Panc1 (cell line): ENCODE results near the gene MON1B.

ENCODE experiments used
- CTCF ChIP-seq: fragments of 450-650 bp; IDR thresholded peaks from 2 replicates; pipeline ENCODE4 v1.5.1; 2017; ENCODE audit warnings: mild to moderate bottlenecking
- POLR2AphosphoS5 ChIP-seq: IDR thresholded peaks from 2 replicates; pipeline ENCODE4 v1.6.1; 2012; ENCODE audit warnings: mild to moderate bottlenecking, low read depth, low read length, moderate library complexity
- TCF7L2 ChIP-seq: IDR thresholded peaks from 2 replicates; pipeline ENCODE4 v1.6.1; 2011; ENCODE audit warnings: mild to moderate bottlenecking, low read depth, low read length, inconsistent platforms

GRCh38 chr16:77238593-77238992 lies 47.6 kb downstream of the MON1B start:
- no peak for TF ChIP-seq CTCF
- TF ChIP-seq POLR2AphosphoS5 = no peak
- no peak for TF ChIP-seq TCF7L2
